GM12878 (cell line): ENCODE results near the gene MRPL20. TPM values are rescaled to one million over a fixed set of nuclear protein-coding genes. Genes with fewer than 3 reads are reported as not detected.

Source experiments
- ATAC-seq: fragments of 200-7000 bp; cut with Tn5 transposase; 3 replicates; pipeline ENCODE4 v1.9.1; 2020; ENCODE audit warnings: mild to moderate bottlenecking, moderate library complexity
- BruUV-seq: library from RNA; stranded (reverse); fragments of 400-500 nt; replicated peaks from 2 replicates; lab custom pipeline; 2021; lab: Mats Ljungman, UMichigan
- CTCF ChIA-PET: fragments of 300-600 bp; sonication (Branson Sonifier 250); formaldehyde crosslinking; extraction: SDS; loops from one replicate; lab custom pipeline; 2021; ENCODE audit warnings: inconsistent platforms; lab: Yijun Ruan, JAX
- POLR2A ChIA-PET: fragments of 350-600 bp; formaldehyde crosslinking; extraction: SDS; loops from one replicate; lab custom pipeline; 2021; ENCODE audit warnings: inconsistent platforms; lab: Charles Lee
- RAD21 ChIA-PET: fragments of 300-600 bp; sonication (Branson Sonifier 250); formaldehyde crosslinking; loops from one replicate; lab custom pipeline; 2023; ENCODE audit warnings: antibody characterized with exemption; ENCODE audit not compliant: unreplicated experiment; lab: Charles Lee
- SMC1A ChIA-PET: fragments of 300-600 bp; sonication (Branson Sonifier 250); formaldehyde crosslinking; loops from one replicate; lab custom pipeline; 2023; ENCODE audit not compliant: unreplicated experiment, uncharacterized antibody; lab: Charles Lee
- DNase-seq: peaks from one replicate; pipeline ENCODE4 v3.0.0-alpha.2; 2011; ENCODE audit warnings: low read depth, low spot score
- FAIRE-seq: peaks from 3 replicates; lab custom pipeline; 2011; peaks lifted over from hg19 to GRCh38; lab: Jason Lieb, UNC
- H2AFZ ChIP-seq: 2 replicates; pipeline ENCODE4 v1.6.0; 2011; ENCODE audit warnings: low read depth, low read length, control low read depth; ENCODE audit not compliant: control insufficient read depth
- H3K27ac ChIP-seq: 2 replicates; pipeline ENCODE4 v1.5.1; 2011; ENCODE audit warnings: control low read depth; ENCODE audit not compliant: control insufficient read depth, insufficient read depth
- H3K27me3 ChIP-seq, 2 experiments: replicated peaks in 1 of 2; 2 replicates each; pipeline versions ENCODE4 v1.6.0 to v1.6.1; 2011; ENCODE audit warnings: low read length in 1 of 2; ENCODE audit not compliant: control insufficient read depth in 2 of 2, insufficient read depth in 2 of 2
- H3K36me3 ChIP-seq, 2 experiments: 2 replicates each; pipeline ENCODE4 v1.5.1; 2011; ENCODE audit warnings: low read length in 1 of 2; ENCODE audit not compliant: control insufficient read depth in 2 of 2, insufficient read depth in 2 of 2
- H3K4me1 ChIP-seq: 2 replicates; pipeline ENCODE4 v1.6.1; 2011; ENCODE audit warnings: mild to moderate bottlenecking, low read length, moderate library complexity, mixed read lengths; ENCODE audit not compliant: control insufficient read depth, insufficient read depth
- H3K4me2 ChIP-seq: 2 replicates; pipeline ENCODE4 v1.6.0; 2011; ENCODE audit warnings: control low read depth; ENCODE audit not compliant: control insufficient read depth, insufficient read depth
- H3K4me3 ChIP-seq: fragments of 200-600 bp; sonication (generic); 2 replicates; pipeline ENCODE4 v1.5.1; 2016
- H3K79me2 ChIP-seq: 2 replicates; pipeline ENCODE4 v1.6.0; 2011; ENCODE audit warnings: low read length; ENCODE audit not compliant: control insufficient read depth, insufficient read depth
- H3K9ac ChIP-seq: 2 replicates; pipeline ENCODE4 v1.8.0; 2011; ENCODE audit warnings: low read length, control low read depth, mixed read lengths; ENCODE audit not compliant: control insufficient read depth, insufficient read depth
- H3K9me3 ChIP-seq: replicated peaks from 3 replicates; pipeline ENCODE4 v1.5.1; 2011; ENCODE audit warnings: mild to moderate bottlenecking, low read length; ENCODE audit not compliant: control insufficient read depth, insufficient read depth
- H4K20me1 ChIP-seq: 2 replicates; pipeline ENCODE4 v1.6.0; 2011; ENCODE audit not compliant: control insufficient read depth, insufficient read depth
- ESRRA ChIP-seq: IDR thresholded peaks from 2 replicates; pipeline ENCODE4 v1.6.1; 2012; ENCODE audit warnings: mild to moderate bottlenecking, low read length, improper control_type of control experiment
- FOXM1 ChIP-seq: IDR thresholded peaks from 2 replicates; pipeline ENCODE4 v1.6.1; 2012; ENCODE audit warnings: low read depth, mild to moderate bottlenecking, inconsistent platforms, low read length, moderate library complexity
- HCFC1 ChIP-seq: fragments of 150-350 bp; IDR thresholded peaks from 2 replicates; pipeline ENCODE4 v1.6.1; 2014; ENCODE audit warnings: low read length
- MTA3 ChIP-seq: IDR thresholded peaks from 2 replicates; pipeline ENCODE4 v1.6.1; 2012; ENCODE audit warnings: low read length, inconsistent platforms, borderline replicate concordance
- MYB ChIP-seq: fragments of 150-350 bp; IDR thresholded peaks from 2 replicates; pipeline ENCODE4 v1.6.1; 2014; ENCODE audit warnings: mild to moderate bottlenecking, low read depth, low read length, borderline replicate concordance
- NBN ChIP-seq: fragments of 450-650 bp; IDR thresholded peaks from 2 replicates; pipeline ENCODE4 v1.6.1; 2016
- PAX5 ChIP-seq: IDR thresholded peaks from 2 replicates; pipeline ENCODE4 v1.6.1; 2011; ENCODE audit warnings: low read depth, low read length, borderline replicate concordance
- POLR2AphosphoS5 ChIP-seq: IDR thresholded peaks from 2 replicates; pipeline ENCODE4 v1.6.1; 2011; ENCODE audit warnings: mild to moderate bottlenecking, low read length, inconsistent platforms
- RAD51 ChIP-seq: fragments of 450-650 bp; IDR thresholded peaks from 2 replicates; pipeline ENCODE4 v1.6.1; 2016; ENCODE audit warnings: moderate library complexity, mild to moderate bottlenecking, inconsistent platforms
- SMARCA5 ChIP-seq: fragments of 450-650 bp; IDR thresholded peaks from 2 replicates; pipeline ENCODE4 v1.6.1; 2017; ENCODE audit warnings: mild to moderate bottlenecking
- TCF12 ChIP-seq: IDR thresholded peaks from 2 replicates; pipeline ENCODE4 v1.6.1; 2011; ENCODE audit warnings: low read depth, mild to moderate bottlenecking, low read length
- ZBTB4 ChIP-seq: fragments of 450-650 bp; formaldehyde crosslinking; IDR thresholded peaks from 2 replicates; pipeline ENCODE4 v1.4.0; 2022; ENCODE audit warnings: mild to moderate bottlenecking, moderate library complexity
- WGBS: methylation state at CpG from one replicate; pipeline ENCODE4 v1.1.6; 2016; ENCODE audit warnings: low lambda C conversion rate; ENCODE audit not compliant: insufficient replicate concordance, insufficient coverage; ENCODE audit errors: missing lambda C conversion rate; 5-methylcytosine and 5-hydroxymethylcytosine counted together
- in situ Hi-C: fragments of 300-500 bp; cut with MboI; formaldehyde crosslinking; loops from 9 replicates; pipeline ENCODE4 v1.14.3; 2018; ENCODE audit warnings: mixed read lengths
- intact Hi-C: fragments of 100-400 bp; cut with micrococcal nuclease; formaldehyde crosslinking; loops from one replicate; pipeline ENCODE4 v1.14.2; 2022; ENCODE audit not compliant: unreplicated experiment
- polyA plus RNA-seq, 11 experiments: library from polyadenylated mRNA; depleted of rRNA in 4 of 11; unstranded in 6 of 11; stranded (reverse) in 5 of 11; fragments of >200 nt; fragmentation: Nextera tagmentation in 4 of 11; fragmentation: Illumina TruSeq in 1 of 11; extraction: Ambion mirVana in 4 of 11; extraction: Trizol in 1 of 11; gene quantifications; 1 replicate in 1 of 11; 2 replicates in 10 of 11; pipeline versions ENCODE4 v1.2.1 to v1.2.3, GENCODE V29; 2011 to 2016; ENCODE audit warnings: inconsistent platforms in 2 of 11, missing spikeins in 2 of 11, low read depth in 1 of 11
- total RNA-seq, 4 experiments: library from RNA; depleted of rRNA in 3 of 4; stranded (reverse); fragments of >200 nt in 3 of 4; fragmentation: Illumina TruSeq in 1 of 4; extraction: Trizol in 1 of 4; gene quantifications; 2 replicates each; pipeline versions ENCODE4 v1.2.1 to v1.2.3, GENCODE V29; 2013 to 2021
- TF ChIP-seq, protein P1 (sequence below): IDR thresholded peaks from 2 replicates; pipeline ENCODE4 v1.6.1; 2011; ENCODE audit warnings: borderline replicate concordance, low read depth, mild to moderate bottlenecking, moderate library complexity, low read length; ENCODE audit not compliant: insufficient read depth, poor library complexity, severe bottlenecking
- TF ChIP-seq, protein P2 (sequence below): IDR thresholded peaks from 2 replicates; pipeline ENCODE4 v1.6.1; 2011; ENCODE audit warnings: low read depth, low read length, improper control_type of control experiment, borderline replicate concordance

Gene MRPL20
- total and polyA plus RNA-seq, 10 of the 15 experiments (the other 5 are each of a cell fraction or from before 2014, with no cell fraction given), result 129 to 525 (median 255) TPM

GRCh38 chr1:1373815-1374588 is 33.1 kb downstream of the MRPL20 start:
- H4K20me1 ChIP-seq, result no peaks in the 10 kb centered on the region
- peaks cover 0 to 3% of the 10 kb centered on the region in 2 experiments; a peak in 2 of 4 replicates for H3K36me3 ChIP-seq
- CTCF ChIA-PET, result interaction anchor here (1.0 to 2.8 kb wide), 3 partner anchors 26 to 132 kb away, joined by 3 to 15 read pairs (median 4); no protein-coding TSS in a partner anchor
- POLR2A ChIA-PET, result interaction anchor here (1.2 to 2.5 kb wide), 2 partner anchors 25 to 131 kb away, joined by 3 to 17 read pairs; partner anchors contain the start of gene CCNL2
- WGBS, result 54% methylated on average over 52 of the region's 52 CpGs
- peak overlapping the region; percentile 94 for H3K4me3 ChIP-seq
- no peak overlapping the region for H2AFZ ChIP-seq
- SMC1A ChIA-PET, result interaction anchor here (1.1 to 1.5 kb wide), 2 partner anchors 32 to 64 kb away, joined by 3 to 5 read pairs; no protein-coding TSS in a partner anchor
- intact Hi-C loops, result loop anchor here (2.0 to 10.0 kb wide), 2 partner anchors 65 to 131 kb away; partner anchors contain the start of gene PUSL1
- H3K9ac ChIP-seq, result peak overlapping the region; percentile 95
- RAD21 ChIA-PET, result interaction anchor here (1.4 kb wide), 2 partner anchors 25 to 26 kb away, joined by 4 read pairs; partner anchors contain the start of gene CCNL2
- H3K27ac ChIP-seq, result peak overlapping the region; percentile 86
- FAIRE-seq (no peak), DNase-seq (no peak), ATAC-seq (no peak)
- H3K79me2 ChIP-seq, result peaks cover 30% of the 10 kb centered on the region
- no peaks in the 10 kb centered on the region for H3K9me3 ChIP-seq
- peak overlapping the region; percentile 95 for H3K4me2 ChIP-seq
- TSS peak; percentile 74 for BruUV-seq
- H3K4me1 ChIP-seq, result peaks cover 24% of the 10 kb centered on the region
- H3K27me3 ChIP-seq, result no peaks in the 10 kb centered on the region
- in situ Hi-C loops, result no loop called here
- TF ChIP-seq MYB (no peak), ESRRA (no peak), HCFC1 (no peak), PAX5 (no peak), POLR2AphosphoS5 (no peak), SMARCA5 (no peak), MTA3 (no peak), TCF12 (no peak), FOXM1 (no peak), RAD51 (no peak), NBN (no peak), ZBTB4 (no peak)
- TF ChIP-seq, protein P1, sequence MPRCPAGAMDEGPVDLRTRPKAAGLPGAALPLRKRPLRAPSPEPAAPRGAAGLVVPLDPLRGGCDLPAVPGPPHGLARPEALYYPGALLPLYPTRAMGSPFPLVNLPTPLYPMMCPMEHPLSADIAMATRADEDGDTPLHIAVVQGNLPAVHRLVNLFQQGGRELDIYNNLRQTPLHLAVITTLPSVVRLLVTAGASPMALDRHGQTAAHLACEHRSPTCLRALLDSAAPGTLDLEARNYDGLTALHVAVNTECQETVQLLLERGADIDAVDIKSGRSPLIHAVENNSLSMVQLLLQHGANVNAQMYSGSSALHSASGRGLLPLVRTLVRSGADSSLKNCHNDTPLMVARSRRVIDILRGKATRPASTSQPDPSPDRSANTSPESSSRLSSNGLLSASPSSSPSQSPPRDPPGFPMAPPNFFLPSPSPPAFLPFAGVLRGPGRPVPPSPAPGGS, result no peak
- TF ChIP-seq, protein P2, sequence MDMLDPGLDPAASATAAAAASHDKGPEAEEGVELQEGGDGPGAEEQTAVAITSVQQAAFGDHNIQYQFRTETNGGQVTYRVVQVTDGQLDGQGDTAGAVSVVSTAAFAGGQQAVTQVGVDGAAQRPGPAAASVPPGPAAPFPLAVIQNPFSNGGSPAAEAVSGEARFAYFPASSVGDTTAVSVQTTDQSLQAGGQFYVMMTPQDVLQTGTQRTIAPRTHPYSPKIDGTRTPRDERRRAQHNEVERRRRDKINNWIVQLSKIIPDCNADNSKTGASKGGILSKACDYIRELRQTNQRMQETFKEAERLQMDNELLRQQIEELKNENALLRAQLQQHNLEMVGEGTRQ, result no peak
